HG02798 (cell line): ENCODE results near the gene NUDT3.
"Not testable (repeated sequence)": the region's sequence is repeated elsewhere in the genome, so short reads cannot be mapped to it uniquely, and the experiment has no call there.

ENCODE experiments used
- ATAC-seq: cut with Tn5 transposase; IDR thresholded peaks from one replicate; pipeline ENCODE4 v1.9.1; 2021; ENCODE audit warnings: mild to moderate bottlenecking; ENCODE audit not compliant: unreplicated experiment, poor library complexity

NUDT3 gene

DNA sequence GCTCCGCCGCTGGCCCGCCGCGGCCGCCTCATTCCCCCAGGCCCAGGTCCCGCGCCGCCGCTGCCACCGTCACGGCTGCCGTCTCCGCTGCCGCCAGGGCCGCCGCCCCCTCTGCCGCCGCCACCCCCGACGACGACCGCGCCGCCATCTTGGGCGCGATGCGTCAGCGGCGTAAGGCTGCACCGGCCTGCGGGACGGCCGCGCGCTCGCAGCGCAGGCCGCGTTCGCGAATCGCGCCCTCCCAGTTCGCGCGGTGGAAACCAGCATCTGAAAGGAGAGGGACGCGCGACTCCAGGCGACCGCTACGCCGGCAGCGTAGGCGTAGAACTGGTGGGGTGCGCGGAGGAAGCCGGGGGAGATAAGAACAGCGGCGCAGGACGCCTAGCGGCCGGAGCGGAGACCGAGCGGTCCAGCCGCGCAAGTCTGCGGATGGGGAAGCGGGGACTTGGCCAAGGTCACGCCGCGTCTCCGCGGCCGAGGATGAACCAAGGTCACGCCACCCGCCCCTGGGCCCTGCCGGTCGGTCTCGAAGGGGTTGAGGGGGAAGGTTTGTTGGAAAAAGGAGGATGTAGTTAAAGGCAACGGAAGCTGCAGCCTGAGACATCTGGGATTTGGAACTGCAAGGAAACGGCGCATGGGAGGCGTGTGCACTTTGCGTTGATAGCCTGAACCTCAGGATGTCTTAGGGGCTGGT is at the start of gene NUDT3:
TSS of gene NUDT3 (minus strand) at position 173 of the 694 bp plus-strand sequence. CDS start 307 bp downstream, outside the sequence.
- ATAC-seq: peak; percentile 92

DNA sequence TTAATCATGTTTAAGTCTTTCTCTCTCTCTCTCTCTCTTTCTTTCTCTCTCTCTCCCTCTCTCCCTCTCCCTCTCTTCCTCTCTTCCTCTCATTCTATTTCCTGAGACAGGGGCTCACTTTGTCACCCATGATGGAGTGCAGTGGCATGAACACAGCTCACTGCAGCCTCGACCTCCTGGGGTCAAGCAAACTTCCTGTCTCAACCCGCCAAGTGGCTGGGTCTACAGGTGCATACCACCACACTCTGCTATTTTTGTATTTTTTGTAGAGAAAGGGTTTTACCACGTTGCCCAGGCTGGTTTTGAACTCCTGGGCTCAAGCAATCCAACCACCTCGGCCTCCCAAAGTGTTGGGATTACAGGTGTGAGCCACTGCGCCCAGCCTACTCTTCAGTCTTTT is 49.1 kb upstream of the NUDT3 start:
- no peak for ATAC-seq

DNA sequence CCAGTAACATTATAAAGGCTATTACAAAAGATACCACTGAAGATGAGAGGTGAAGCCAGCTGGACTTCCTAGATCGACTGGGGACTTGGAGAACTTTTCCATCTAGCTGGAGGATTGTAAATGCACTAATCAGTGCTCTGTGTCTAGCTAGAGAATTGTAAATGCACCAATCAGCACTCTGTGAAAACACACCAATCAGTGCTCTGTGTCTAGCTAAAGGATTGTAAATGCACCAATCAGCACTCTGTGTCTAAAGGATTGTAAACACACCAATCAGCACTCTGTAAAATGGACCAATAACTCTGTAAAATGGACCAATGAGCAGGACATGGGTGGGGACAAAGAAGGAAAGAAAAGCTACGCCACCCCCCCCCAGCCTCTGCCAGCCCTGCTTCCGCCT is 47.0 kb upstream of the NUDT3 start:
- no peak for ATAC-seq

DNA sequence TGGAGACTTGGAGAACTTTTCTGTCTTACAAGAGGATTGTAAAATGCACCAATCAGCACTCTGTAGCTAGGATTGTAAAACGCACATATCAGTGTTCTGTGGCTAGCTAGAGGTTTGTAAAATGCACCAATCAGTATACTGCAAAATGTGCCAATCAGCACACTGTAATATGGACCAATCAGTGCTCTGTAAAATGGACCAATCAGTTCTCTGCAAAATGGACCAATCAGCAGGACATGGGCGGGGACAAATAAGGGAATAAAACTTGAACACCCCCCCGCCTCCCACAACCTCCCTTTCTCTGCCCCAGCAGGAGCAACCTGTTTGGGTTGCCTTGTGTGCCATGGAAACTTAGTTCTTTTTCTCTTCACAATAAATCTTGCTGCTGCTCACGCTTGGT is 46.2 kb upstream of the NUDT3 start:
- ATAC-seq: no peak

DNA sequence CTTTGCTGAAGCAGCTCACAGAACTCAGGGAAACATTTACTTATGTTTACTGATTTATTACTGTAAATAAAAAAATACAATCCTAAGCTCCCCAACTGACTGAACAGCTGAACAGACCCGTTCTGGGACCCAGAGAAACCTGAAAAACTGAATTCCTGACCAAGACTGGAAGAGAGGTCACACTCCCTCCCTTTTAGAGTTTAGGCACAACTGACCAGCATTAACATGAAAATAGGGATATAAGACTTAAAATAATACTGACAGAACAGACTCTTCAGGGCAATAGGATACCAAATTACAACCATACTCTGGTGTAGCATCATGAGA is 45.1 kb upstream of the NUDT3 start:
- no peak for ATAC-seq

DNA sequence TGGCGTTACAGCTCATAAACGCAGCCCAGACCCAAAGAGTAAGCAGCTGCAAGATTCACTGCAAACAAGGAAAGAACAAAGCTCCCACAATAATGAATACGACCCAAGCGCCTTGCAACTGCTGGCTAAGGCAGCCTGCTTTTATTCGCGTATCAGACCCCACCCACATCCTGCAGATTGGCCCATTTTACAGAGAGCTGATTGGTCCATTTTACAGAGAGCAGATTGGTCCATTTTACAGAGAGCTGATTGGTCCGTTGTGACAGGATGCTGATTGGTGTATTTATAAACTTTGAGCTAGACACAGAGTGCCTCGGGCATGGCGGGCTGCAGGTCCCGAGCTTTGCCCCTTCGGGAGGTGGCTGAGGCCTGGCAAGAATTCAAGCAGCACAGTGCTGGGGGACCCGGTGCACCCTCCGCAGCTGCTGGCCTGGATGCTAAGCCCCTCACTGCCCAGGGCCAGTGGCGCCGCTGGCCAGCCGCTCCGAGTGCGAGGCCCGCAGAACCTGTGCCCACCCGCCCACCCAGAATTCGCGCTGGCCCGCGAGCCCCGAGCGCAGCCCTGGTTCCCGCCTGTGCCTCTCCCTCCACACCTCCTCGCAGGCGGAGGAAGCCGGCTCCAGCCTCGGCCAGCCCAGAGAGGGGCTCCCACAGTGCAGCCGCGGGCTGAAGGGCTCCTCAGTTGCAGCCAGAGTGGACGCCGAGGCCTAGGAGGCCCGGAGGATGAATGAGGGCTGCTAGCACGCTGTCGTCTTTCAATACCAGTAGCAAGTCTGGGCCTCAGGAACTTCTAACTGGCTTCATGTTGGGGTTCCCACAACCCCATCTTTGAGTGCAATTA is 44.6 kb upstream of the NUDT3 start:
- ATAC-seq: no peak

DNA sequence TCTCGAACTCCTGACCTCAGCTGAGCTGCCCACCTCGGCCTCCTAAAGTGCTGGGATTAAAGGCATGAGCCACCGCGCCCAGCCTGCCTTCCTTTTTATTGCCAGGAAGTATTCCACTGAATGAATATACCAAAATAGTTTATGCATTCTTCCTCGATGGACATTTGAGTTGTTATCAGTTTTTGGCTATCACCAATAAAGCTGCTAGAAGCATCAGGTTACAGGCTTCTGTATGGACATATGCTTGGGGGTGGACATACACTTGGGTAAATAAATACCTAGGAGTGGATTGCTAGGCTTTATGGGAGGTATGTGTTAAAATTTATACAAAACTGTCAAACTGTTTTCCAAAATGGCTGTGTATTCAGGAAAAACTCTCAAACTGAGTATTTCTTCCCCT is 43.4 kb upstream of the NUDT3 start:
- ATAC-seq: no peak

DNA sequence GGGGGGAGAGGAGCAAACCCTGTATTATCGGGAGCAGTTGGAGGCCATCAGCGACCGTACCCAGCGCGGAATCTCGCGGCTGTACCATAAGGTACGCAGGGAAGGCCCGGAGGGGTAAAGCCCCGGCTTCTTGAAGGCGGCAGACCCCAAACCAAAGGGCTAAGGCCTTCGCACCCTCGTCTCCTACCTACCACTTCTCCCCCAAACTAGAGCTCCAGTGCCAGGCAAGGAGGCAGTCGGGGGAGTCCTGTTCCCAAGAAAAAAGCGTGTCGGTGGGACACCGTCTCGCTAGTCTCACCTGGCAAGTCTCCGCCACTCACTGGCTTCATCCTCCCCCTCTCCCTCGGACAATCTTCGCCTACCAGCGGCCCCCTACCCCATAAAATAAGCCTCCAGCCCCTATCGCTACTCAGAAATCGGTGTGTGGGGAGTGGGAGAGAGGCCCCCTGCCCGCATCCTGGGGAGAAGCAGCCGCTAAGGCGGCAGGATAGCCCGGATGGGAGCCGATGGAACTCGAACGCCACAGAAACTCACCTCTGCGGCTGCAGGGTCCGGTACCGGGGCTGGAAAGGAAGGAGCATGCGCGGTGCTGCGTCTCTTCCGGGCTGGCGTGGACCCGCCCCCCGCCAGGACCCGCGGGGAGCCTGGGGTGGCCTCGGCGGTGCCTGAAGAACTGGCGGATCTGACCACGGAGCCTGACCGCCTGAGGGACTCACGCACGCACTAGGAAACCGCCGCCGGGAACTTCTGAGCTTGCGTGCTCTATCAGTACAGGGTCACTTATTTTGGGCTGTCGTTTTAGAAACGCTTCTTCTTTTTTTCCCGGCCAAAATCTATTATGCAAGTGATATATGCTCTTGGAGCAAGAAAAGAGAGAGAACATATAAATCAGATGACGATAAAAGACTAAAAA is 33.3 kb upstream of the NUDT3 start, which contains the start of gene RPS10:
TSS of gene RPS10 (minus strand) at position 572 of the 913 bp plus-strand sequence. CDS start 848 bp downstream, outside the sequence.
- ATAC-seq: peak; percentile 89

DNA sequence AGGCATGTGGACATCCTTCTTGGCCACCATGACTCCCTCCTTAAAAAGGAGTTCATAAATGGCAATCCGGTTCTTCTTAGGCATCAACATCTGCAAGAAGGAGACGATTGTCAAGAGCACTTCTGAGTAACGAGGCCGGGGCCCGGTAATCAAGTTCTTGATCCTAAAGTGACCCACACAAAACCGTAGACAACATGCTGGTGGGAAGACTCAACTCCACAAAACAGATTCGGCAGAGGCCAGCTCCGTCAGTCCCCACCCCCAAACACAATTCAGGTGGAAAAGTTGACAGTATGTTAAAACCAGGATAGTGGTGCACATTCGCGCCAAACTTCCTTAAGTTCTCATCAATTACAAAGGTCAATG is 32.6 kb upstream of the NUDT3 start:
- ATAC-seq: no peak

DNA sequence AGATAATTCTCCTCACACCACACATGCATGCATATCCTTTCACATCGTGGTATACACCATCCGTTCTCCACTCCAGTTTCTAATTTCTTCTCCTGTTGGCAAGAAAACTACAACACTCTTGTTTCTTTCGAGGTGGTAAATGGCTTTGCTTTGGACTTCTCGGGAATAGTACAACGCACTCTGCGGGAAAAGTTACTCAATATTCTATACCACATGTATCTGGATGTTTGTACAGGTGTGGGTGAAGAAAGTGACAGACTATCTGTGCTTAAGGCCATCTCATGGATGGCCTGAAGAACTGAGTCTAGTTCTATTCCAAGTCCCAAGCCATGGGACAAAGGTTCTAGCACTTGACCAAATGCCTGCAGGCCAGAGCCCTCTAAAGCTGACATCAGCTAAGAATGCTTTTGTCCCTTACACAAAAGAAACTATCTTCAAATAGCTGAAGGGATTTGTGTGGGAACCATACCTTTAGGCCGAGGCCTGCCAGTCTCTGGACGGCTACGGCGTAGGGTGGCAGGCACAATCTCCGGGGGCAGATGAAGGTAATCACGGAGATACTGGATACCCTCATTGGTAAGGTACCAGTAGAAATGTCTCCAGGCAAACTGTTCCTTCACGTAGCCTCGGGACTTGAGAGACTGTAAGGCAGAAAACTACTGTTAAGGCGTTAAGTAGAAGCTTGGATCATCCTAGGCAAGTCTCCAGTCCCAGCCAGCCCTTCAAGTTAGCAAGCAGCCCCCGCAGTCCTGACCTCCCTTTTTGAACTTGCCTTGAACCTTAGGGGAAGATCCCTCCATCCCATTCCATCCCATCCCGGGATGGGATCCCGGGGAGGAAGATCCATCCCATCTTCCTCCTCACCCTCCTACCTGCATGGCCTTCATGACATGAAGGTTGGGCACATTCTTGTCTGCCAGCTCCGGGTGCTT is 32.0 kb upstream of the NUDT3 start:
- no peak for ATAC-seq

DNA sequence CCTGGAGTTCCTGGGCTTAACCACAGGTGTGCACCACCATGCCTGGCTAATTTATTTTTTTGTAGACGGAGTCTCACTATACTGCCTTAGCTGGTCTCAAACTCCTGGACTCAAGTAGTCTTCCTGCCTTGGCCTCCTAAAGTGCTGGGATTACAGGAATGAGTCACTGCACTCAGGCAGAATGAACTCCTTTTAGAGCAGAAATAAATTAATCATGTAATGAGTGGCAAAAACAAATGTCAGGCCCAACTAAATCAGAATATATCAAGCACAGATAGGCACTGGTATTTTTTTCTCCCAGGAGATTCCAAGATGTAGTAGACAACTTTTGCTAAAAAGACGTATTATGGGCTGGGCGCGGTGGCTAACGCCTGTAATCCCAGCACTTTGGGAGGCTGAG is 30.8 kb upstream of the NUDT3 start:
- no peak for ATAC-seq

DNA sequence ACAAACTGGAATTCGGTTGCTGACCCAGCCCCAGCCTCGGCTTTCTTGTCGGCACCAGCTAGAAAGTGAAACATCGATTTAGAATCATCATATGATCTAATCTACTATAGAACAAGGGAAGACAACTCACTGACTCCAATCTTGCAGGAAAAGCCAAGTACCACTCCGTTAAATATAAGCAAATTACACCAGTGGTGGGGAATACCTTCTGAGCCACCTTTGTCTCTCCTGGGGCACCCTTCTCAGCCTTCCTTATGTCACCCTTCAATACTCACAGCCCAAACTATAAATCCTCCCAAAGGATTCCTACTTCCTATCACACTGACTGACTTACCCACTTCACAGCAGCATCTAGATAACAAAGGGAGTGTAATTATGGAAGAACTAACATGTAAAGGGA is 25.9 kb upstream of the NUDT3 start:
- no peak for ATAC-seq

DNA sequence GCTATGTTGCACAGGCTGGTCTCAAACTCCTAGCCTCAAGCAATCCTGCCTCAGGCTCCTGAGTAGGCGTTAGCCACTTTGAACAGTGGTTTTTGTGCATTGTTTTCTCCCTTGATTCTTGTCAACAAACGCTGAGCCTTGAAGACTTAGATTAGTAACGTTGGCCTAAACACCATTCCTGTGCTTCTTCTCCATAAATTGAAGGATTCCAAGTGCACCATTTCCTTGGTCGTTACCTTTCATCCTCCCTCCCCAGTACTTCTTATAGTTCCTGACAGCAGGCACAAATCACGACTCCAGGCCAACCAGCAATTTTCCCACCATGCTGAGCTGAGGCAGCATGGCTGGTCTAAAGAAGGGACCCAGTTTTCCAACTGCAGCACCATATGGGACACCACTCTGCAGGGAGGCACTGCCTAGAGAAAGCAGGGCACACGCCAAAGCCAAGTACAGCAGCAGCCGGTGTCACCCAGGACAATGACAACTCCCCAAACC is 24.5 kb upstream of the NUDT3 start:
- no peak for ATAC-seq

DNA sequence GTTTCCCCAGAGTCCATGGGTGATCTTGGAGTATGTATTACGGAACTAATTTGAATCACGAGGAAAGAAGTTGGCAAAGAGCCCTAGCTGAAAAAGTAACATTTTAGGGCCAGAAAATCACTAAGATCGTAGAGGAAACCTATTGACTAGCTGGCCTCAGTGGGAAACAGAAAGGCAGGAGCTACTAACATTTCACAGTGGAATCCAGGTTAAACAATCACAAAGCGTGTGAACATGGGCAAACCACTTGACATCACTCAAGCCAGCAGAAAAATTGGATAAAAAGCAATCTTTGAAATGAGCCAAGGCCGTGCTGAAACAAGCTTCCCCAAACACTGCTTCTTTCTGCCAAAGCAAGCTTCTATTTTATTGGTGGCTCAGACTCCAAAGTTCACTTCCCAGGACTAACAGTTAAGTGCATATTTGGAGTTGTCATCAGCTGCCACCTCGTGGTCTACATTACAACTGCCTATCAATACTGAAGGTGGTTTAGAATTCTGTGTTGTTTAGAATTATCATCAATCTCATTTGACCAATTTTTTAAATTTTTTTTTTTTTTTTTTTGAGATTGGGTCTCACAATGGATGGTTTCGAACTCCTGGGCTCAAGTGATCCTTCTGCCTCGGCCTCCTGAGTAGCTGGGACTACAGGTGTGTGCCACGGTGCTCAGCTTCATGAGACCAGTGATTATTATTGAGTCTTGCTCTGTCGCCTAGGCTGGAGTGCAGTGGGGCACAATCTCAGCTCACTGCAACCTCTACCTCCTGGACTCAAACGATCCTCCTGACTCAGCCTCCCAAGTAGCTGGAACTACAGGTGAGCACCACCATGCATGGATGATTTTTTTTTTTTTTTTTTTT is 22.8 kb upstream of the NUDT3 start:
- no peak for ATAC-seq

DNA sequence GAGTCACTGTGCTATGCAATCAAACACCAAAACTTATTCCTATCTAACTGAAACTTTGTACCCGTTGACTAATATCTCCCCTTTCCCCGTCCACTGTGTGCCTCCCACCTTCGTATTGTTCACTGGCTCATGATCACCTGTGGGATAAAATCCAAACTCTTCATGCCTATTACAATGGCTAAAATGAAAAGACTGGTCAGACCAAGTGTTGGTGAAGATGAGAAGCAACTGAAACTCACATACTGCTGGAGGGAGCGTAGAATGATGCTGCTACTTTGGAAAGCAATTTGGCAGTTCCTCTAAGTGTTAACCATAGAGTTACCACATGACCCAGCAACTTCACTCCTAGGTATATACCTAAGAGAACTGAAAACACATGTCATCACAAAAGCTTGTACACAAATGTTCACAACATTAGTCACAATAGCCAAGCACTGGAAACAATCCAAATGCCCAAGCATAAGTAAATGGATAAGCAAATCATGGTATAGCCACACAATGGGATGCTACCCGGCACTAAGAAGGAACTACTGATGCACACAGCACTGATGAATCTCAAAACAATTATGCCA is 20.3 kb upstream of the NUDT3 start:
- no peak for ATAC-seq

DNA sequence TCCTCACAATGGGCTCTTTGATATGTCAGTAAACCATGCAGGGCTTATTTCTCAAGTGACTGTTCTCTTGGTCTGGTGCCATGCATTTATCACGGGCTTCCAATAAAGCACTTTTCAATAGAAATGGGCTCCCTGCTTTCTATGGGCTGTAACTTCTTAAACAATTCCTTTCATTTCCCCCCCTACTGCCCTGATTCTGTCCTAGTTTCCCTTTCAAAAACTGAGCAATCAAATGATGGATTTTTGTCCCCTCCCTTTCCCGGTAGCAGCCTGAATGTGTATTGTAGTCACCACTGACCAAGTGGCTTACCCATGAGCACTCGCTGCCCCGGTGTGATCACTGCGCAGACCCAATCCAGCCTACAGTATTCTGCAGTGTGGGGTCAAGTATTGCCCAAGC is 19.5 kb upstream of the NUDT3 start:
- no peak for ATAC-seq

DNA sequence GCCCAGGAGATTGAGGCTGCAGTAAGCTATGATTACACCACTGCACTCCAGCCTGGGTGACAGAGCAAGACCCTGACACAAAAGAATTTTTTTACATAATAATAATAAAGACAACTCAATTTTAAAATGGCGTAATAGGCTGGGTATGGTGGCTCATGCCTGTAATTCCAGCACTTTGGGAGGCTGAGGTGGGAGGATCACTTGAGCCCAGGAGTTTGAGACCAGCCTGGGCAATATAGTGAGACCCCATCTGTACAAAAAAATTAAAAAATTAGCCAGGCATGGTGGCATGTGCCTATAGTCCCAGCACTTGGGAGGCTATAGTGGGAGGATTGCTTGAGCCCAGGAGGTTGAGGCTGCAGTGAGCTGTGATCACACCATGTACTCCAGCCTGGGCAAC is 15.4 kb upstream of the NUDT3 start:
- not testable (repeated sequence) for ATAC-seq

DNA sequence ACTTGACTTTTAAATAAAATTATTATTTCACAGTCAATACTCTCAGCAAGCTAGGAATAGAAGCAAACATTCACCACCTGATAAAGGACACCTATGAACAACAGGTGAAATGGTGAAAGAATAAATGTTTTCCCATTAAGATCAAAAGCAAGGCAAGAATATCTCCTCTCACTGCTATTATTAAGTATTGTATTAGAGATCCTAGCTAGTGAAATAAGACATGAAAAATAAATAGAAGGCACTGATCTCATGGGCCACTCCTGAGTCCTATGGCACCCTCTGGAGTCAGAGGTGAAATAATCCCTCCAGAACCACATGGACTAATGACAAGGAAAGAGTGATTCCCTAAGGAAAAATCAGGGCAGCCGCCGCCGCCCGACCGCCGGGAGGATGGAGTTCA is 4.0 kb upstream of the NUDT3 start:
- no peak for ATAC-seq

DNA sequence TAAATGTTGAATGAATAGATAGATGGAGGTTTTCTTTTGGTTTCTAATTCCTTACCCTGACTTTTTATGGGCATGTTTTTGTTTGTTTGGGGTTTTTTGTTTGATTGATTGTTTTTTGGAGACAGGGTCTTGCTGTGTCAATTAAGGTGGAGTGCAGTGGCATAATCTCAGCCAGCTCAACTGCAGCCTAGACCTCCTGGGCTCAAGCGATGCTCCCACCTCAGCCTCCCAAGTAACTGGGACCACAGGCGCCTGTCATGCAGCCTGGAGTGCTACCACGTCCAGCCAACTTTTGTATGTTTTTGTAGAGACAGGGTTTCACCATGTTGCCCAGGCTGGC is 1.5 kb upstream of the NUDT3 start:
- no peak for ATAC-seq
